GM12872 (cell line): ENCODE results near the gene TMEM37.

Source experiments
- CTCF ChIP-seq: IDR thresholded peaks from 3 replicates; pipeline ENCODE4 v1.5.1; 2011; ENCODE audit warnings: low read depth, mild to moderate bottlenecking, low read length, moderate library complexity; ENCODE audit not compliant: insufficient read depth

TMEM37 gene

GRCh38 chr2:119436993-119437772 is 5.5 kb downstream of the TMEM37 start:
- TF ChIP-seq CTCF = no peak

DNA sequence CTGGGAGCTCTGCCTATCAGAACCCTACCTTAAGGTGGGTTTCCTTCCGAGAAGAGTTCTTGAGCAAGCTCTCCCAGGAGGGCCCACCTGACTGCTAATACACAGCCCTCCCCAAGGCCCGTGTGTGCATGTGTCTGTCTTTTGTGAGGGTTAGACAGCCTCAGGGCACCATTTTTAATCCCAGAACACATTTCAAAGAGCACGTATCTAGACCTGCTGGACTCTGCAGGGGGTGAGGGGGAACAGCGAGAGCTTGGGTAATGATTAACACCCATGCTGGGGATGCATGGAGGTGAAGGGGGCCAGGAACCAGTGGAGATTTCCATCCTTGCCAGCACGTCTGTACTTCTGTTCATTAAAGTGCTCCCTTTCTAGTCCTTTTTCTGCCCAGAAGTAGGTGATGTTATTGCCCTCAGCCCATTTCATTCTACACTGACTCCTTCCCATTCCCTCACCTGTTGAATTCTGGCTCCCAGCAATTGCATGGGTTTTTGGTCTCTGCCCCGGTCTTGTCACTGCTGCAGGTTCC is 6.5 kb downstream of the TMEM37 start:
- no peak for TF ChIP-seq CTCF

DNA sequence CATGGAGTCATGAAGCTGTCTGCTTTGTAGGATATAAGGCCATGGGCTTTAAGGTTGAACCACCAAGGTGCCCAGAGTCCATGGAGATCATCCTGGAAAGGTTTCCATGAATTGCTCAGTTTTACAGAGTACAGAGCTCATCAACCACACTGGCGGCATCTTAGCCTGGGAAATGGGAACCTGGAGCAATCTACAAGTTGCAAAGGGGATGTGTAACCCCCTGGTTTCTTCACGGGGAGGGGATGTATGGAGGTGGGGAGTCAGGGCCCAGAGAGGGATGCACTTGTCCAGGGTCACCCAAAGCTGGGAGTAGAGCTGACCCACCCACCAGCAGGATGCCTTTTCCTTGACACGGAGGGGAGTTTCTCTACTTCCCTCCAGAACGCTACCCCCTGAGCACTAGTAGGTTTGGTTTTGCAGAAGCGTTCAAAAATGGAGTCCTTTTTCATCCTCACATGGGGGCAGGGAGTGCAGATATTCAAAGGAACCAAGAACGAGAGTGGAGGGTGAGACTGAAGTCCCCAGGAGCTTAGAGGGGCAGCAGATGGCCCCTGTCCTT is 7.2 kb downstream of the TMEM37 start:
- no peak for TF ChIP-seq CTCF

GRCh38 chr2:119439574-119440500 is 8.2 kb downstream of the TMEM37 start:
- no peak for TF ChIP-seq CTCF

- TF ChIP-seq CTCF = no peak
These were observed 8.8 kb downstream of the TMEM37 start for GRCh38 chr2:119440501-119440870.

DNA sequence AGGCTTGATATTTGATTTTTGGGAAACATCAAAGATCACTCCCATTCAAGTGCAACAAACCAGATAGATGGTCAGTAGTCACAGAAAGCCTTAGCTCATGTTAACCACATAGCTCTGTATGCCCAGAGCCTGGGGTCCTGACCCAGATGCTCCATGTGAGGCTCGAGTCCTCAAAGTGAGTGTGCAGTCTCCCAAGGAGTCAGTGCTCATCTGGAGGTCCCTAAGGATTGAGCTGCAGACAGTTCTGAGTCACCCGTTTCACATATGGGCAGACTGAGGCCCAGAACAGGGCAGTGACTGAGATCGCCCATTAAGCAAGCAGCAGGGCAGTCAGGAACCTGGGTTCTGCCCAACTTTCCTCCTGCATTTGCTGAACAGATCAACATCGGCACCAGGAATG is 9.2 kb downstream of the TMEM37 start:
- no peak for TF ChIP-seq CTCF
